ENCODE measurements around the gene DPF3. TPM values are rescaled to one million over a fixed set of nuclear protein-coding genes. Genes with fewer than 3 reads are reported as not detected.

DPF3 gene
- total RNA-seq, 1 donor from 2014 or later, result 0.99 TPM

Other genes with a start within 250 kb of the DPF3 start
- gene DCAF4, start 32.4 kb upstream of the DPF3 start, total RNA-seq, result 3.7 and 6.7 TPM in 2 replicates
- 12.4 and 16.9 TPM in 2 replicates for gene ZFYVE1, start 133.0 kb upstream of the DPF3 start, total RNA-seq
- gene RBM25, start 164.4 kb upstream of the DPF3 start, total RNA-seq, result 15.3 and 16.7 TPM in 2 replicates
- gene PSEN1, start 242.4 kb upstream of the DPF3 start, total RNA-seq, result 30.1 and 38.5 TPM in 2 replicates

Measured in lung microvascular endothelial cell (primary cell).